A549 (cell line): ENCODE data around the gene RALGPS2. TPM values are rescaled to one million over a fixed set of nuclear protein-coding genes. Genes with fewer than 3 reads are reported as not detected.

ENCODE experiments used
- ATAC-seq, 2 experiments: fragments of 200-7000 bp in 1 of 2; fragments of >200 bp in 1 of 2; cut with Nextera tagmentation in 1 of 2; cut with Tn5 transposase in 1 of 2; 3 replicates each; pipeline versions ENCODE4 v1.8.0 to v1.9.1; 2018 to 2020; ENCODE audit warnings: mild to moderate bottlenecking in 1 of 2, moderate library complexity in 1 of 2
- CTCF ChIA-PET: fragments of 300-600 bp; sonication (Branson Sonifier 250); formaldehyde crosslinking; extraction: SDS; loops from one replicate; lab custom pipeline; 2021; ENCODE audit warnings: antibody characterized with exemption, inconsistent platforms; lab: Yijun Ruan, JAX
- POLR2A ChIA-PET: fragments of 350-600 bp; formaldehyde crosslinking; extraction: SDS; loops from one replicate; lab custom pipeline; 2021; ENCODE audit warnings: antibody characterized with exemption, inconsistent platforms; lab: Yijun Ruan, JAX
- DNase-seq, 2 experiments: peaks; one replicate each; pipeline versions ENCODE4 v3.0.0 to v3.0.0-alpha.2; 2011 to 2016; ENCODE audit warnings: low read depth in 1 of 2, low spot score in 1 of 2
- FAIRE-seq: peaks from 2 replicates; lab custom pipeline; 2011; peaks lifted over from hg19 to GRCh38; lab: Jason Lieb, UNC
- H3K27ac ChIP-seq, 2 experiments: fragments of >200 bp; sonication (Bioruptor Twin); formaldehyde crosslinking; 3 replicates each; pipeline ENCODE4 v1.5.1; 2016 to 2017
- H3K4me1 ChIP-seq: fragments of >200 bp; sonication (Bioruptor Twin); formaldehyde crosslinking; 3 replicates; pipeline ENCODE4 v1.6.1; 2016
- H3K4me2 ChIP-seq: fragments of >200 bp; sonication (Bioruptor Twin); formaldehyde crosslinking; 3 replicates; pipeline ENCODE4 v1.6.1; 2016
- H3K4me3 ChIP-seq: fragments of >200 bp; sonication (Bioruptor Twin); formaldehyde crosslinking; 3 replicates; pipeline ENCODE4 v1.5.1; 2016
- H3K9me3 ChIP-seq: fragments of >200 bp; sonication (Bioruptor Twin); formaldehyde crosslinking; 3 replicates; pipeline ENCODE4 v1.6.1; 2016
- BHLHE40 ChIP-seq: IDR thresholded peaks from 2 replicates; pipeline ENCODE4 v1.6.1; 2012; ENCODE audit warnings: low read depth, low read length, inconsistent platforms
- CBX2 ChIP-seq: fragments of 200-600 bp; sonication (generic); IDR thresholded peaks from 2 replicates; pipeline ENCODE4 v1.6.1; 2016; ENCODE audit warnings: low read depth, mild to moderate bottlenecking, borderline replicate concordance
- CBX8 ChIP-seq: fragments of 200-600 bp; sonication (generic); IDR thresholded peaks from 2 replicates; pipeline ENCODE4 v1.6.1; 2016
- CEBPB ChIP-seq, 2 experiments: fragments of >200 bp in 1 of 2; sonication (Bioruptor Twin) in 1 of 2; formaldehyde crosslinking in 1 of 2; IDR thresholded peaks; 2 replicates each; pipeline ENCODE4 v1.6.1; 2012 to 2016
- CHD2 ChIP-seq: fragments of 150-350 bp; IDR thresholded peaks from 2 replicates; pipeline ENCODE4 v1.6.1; 2014; ENCODE audit warnings: low read length; ENCODE audit not compliant: partially characterized antibody
- CHD4 ChIP-seq: fragments of 200-600 bp; sonication (generic); IDR thresholded peaks from 2 replicates; pipeline ENCODE4 v1.6.1; 2016; ENCODE audit warnings: antibody characterized with exemption, mild to moderate bottlenecking, borderline replicate concordance
- CTCF ChIP-seq: fragments of >200 bp; sonication (Bioruptor Twin); formaldehyde crosslinking; IDR thresholded peaks from 3 replicates; pipeline ENCODE4 v1.5.1; 2016
- E2F6 ChIP-seq: IDR thresholded peaks from 2 replicates; pipeline ENCODE4 v1.6.1; 2012; ENCODE audit warnings: low read depth, borderline replicate concordance
- EHF ChIP-seq: fragments of 250-450 bp; sonication (Bioruptor Pico); IDR thresholded peaks from 2 replicates; pipeline ENCODE4 v1.5.0; 2020; ENCODE audit warnings: mild to moderate bottlenecking
- ESRRA ChIP-seq: fragments of 150-350 bp; IDR thresholded peaks from 2 replicates; pipeline ENCODE4 v1.6.1; 2014; ENCODE audit warnings: mild to moderate bottlenecking, low read length, borderline replicate concordance
- FOSL2 ChIP-seq, 2 experiments: fragments of 450-650 bp in 1 of 2; fragments of >200 bp in 1 of 2; sonication (Bioruptor Twin) in 1 of 2; formaldehyde crosslinking; IDR thresholded peaks; 2 replicates each; pipeline versions ENCODE4 v1.5.0 to v1.6.1; 2016 to 2020; ENCODE audit warnings: mild to moderate bottlenecking in 1 of 2, moderate library complexity in 1 of 2
- FOXS1 ChIP-seq: fragments of 250-450 bp; sonication (Bioruptor Pico); IDR thresholded peaks from 2 replicates; pipeline ENCODE4 v1.5.0; 2020; ENCODE audit warnings: mild to moderate bottlenecking, moderate library complexity
- HOXB13 ChIP-seq: fragments of 250-450 bp; sonication (Bioruptor Pico); IDR thresholded peaks from 2 replicates; pipeline ENCODE4 v1.5.0; 2020; ENCODE audit warnings: low read depth, mild to moderate bottlenecking, moderate library complexity
- HOXB5 ChIP-seq: fragments of 250-450 bp; sonication (Bioruptor Pico); IDR thresholded peaks from 2 replicates; pipeline ENCODE4 v1.5.0; 2020; ENCODE audit warnings: mild to moderate bottlenecking, moderate library complexity
- JUN ChIP-seq, 2 experiments: fragments of >200 bp; sonication (Bioruptor Twin); formaldehyde crosslinking; IDR thresholded peaks; 2 replicates in 1 of 2; 3 replicates in 1 of 2; pipeline ENCODE4 v1.6.1; 2016 to 2017
- JUNB ChIP-seq: fragments of >200 bp; sonication (Bioruptor Twin); formaldehyde crosslinking; IDR thresholded peaks from 2 replicates; pipeline ENCODE4 v1.6.1; 2016
- MAZ ChIP-seq: fragments of 150-350 bp; IDR thresholded peaks from 2 replicates; pipeline ENCODE4 v1.6.1; 2014; ENCODE audit warnings: antibody characterized with exemption, low read depth, low read length, borderline replicate concordance
- MYC ChIP-seq: IDR thresholded peaks from 2 replicates; pipeline ENCODE4 v1.6.1; 2012; ENCODE audit warnings: mild to moderate bottlenecking, inconsistent platforms, low read length, improper control_type of control experiment, borderline replicate concordance
- POLR2AphosphoS2 ChIP-seq: conservative IDR thresholded peaks from 2 replicates; pipeline ENCODE4 v1.6.1; 2012; ENCODE audit warnings: low read length, improper control_type of control experiment, inconsistent platforms
- RAD21 ChIP-seq, 2 experiments: fragments of >200 bp in 1 of 2; sonication (Bioruptor Twin) in 1 of 2; formaldehyde crosslinking in 1 of 2; IDR thresholded peaks in 1 of 2; conservative IDR thresholded peaks in 1 of 2; 2 replicates in 1 of 2; 3 replicates in 1 of 2; pipeline ENCODE4 v1.6.1; 2012 to 2018; ENCODE audit warnings: inconsistent platforms in 1 of 2
- RCOR1 ChIP-seq: fragments of 150-350 bp; IDR thresholded peaks from 2 replicates; pipeline ENCODE4 v1.6.1; 2014; ENCODE audit warnings: antibody characterized with exemption, low read length, low read depth
- RFX5 ChIP-seq: fragments of 450-650 bp; IDR thresholded peaks from 2 replicates; pipeline ENCODE4 v1.7.1; 2014; ENCODE audit warnings: antibody characterized with exemption, mild to moderate bottlenecking, moderate library complexity
- SMC3 ChIP-seq: fragments of >200 bp; sonication (Bioruptor Twin); formaldehyde crosslinking; IDR thresholded peaks from 3 replicates; pipeline ENCODE4 v1.6.1; 2018; ENCODE audit warnings: inconsistent platforms
- TFCP2L1 ChIP-seq: fragments of 250-450 bp; sonication (Bioruptor Pico); IDR thresholded peaks from 2 replicates; pipeline ENCODE4 v1.5.0; 2021; ENCODE audit warnings: mild to moderate bottlenecking
- ZNF302 ChIP-seq: fragments of 250-450 bp; sonication (Bioruptor Pico); IDR thresholded peaks from 2 replicates; pipeline ENCODE4 v1.9.0; 2021; ENCODE audit warnings: inconsistent platforms, mild to moderate bottlenecking, moderate library complexity
- ZSCAN20 ChIP-seq: fragments of 250-450 bp; sonication (Bioruptor Pico); IDR thresholded peaks from 2 replicates; pipeline ENCODE4 v1.8.0; 2022; ENCODE audit warnings: mild to moderate bottlenecking, moderate library complexity
- WGBS: methylation state at CpG from one replicate; pipeline ENCODE4 v1.1.6; 2017; ENCODE audit errors: missing lambda C conversion rate; 5-methylcytosine and 5-hydroxymethylcytosine counted together
- polyA plus RNA-seq, 4 experiments: library from polyadenylated mRNA; depleted of rRNA in 3 of 4; stranded (reverse); fragments of >200 nt; fragmentation: RNase III in 1 of 4; extraction: RNeasy Plus Mini Kit Qiagen cat#74134 plus additional on column Dnase treatment in 1 of 4; gene quantifications; 2 replicates in 3 of 4; 3 replicates in 1 of 4; pipeline ENCODE4 v1.2.3, GENCODE V29; 2011 to 2017

The RALGPS2 gene
- polyA plus RNA-seq, 2 of the 4 experiments (the other 2 are of a cell fraction), result 11.8 to 18.6 TPM

GRCh38 chr1:178810585-178810984 is 85.5 kb downstream of the RALGPS2 start:
- DNase-seq, result no peak
- no peak overlapping the region for H3K4me2 ChIP-seq
- no peaks in the 10 kb centered on the region for H3K4me1 ChIP-seq
- no peaks in the 10 kb centered on the region for H3K9me3 ChIP-seq
- FAIRE-seq, result no peak
- no peak for TF ChIP-seq CHD4
- TF ChIP-seq JUN (IDR thresholded peaks at IDR 0.05), result no peak
- TF ChIP-seq MAZ, result no peak
- TF ChIP-seq CBX2, result no peak
- no peak for TF ChIP-seq CEBPB (IDR thresholded peaks at IDR 0.05)
- TF ChIP-seq ZSCAN20 (CRISPR knock-in tag), result no peak
- no peak for TF ChIP-seq RAD21 (conservative IDR thresholded peaks at IDR 0.05 in 1 of 2, IDR thresholded peaks at IDR 0.05 in 1 of 2)
- no peak for TF ChIP-seq JUNB
- no peak for TF ChIP-seq SMC3
- TF ChIP-seq HOXB5 (CRISPR knock-in tag), result no peak
- no peak for TF ChIP-seq FOSL2 (IDR thresholded peaks at IDR 0.05)
- no peak for TF ChIP-seq FOSL2 (CRISPR knock-in tag; IDR thresholded peaks at IDR 0.05)
- no peak for TF ChIP-seq E2F6
- no peak for TF ChIP-seq POLR2AphosphoS2
- TF ChIP-seq, all 56 proteins: peak for 0
- ChIA-PET CTCF (interaction anchor here (1.0 kb wide), 1 partner anchor 192 kb away, joined by 3 read pairs; no protein-coding TSS in a partner anchor), POLR2A (no interaction called here)
- no peak for ATAC-seq
- Histone ChIP-seq H3K27ac (no peak overlapping the region), H3K4me3 (no peak overlapping the region)

- ChIA-PET CTCF (no interaction called here), POLR2A (no interaction called here)
- no peaks in the 10 kb centered on the region for H3K9me3 ChIP-seq
- WGBS, result 91% methylated on average over 2 of the region's 2 CpGs
- no peak overlapping the region for H3K27ac ChIP-seq
- no peak for DNase-seq
- TF ChIP-seq RFX5, result no peak
- no peak for TF ChIP-seq RCOR1
- no peak for TF ChIP-seq FOXS1 (CRISPR knock-in tag)
- TF ChIP-seq E2F6, result no peak
- no peak for TF ChIP-seq CBX8
- TF ChIP-seq ZNF302 (CRISPR knock-in tag), result no peak
- no peak for TF ChIP-seq CTCF
- no peak for TF ChIP-seq ESRRA
- no peak for TF ChIP-seq CBX2
- TF ChIP-seq MYC, result no peak
- no peak for TF ChIP-seq TFCP2L1 (CRISPR knock-in tag)
- TF ChIP-seq CHD2, result no peak
- no peak for TF ChIP-seq CHD4
- no peak for TF ChIP-seq EHF
- TF ChIP-seq HOXB13 (CRISPR knock-in tag), result no peak
- TF ChIP-seq HOXB5 (CRISPR knock-in tag), result no peak
- TF ChIP-seq BHLHE40, result no peak
- H3K4me2 ChIP-seq, result no peak overlapping the region
- H3K4me1 ChIP-seq, result no peaks in the 10 kb centered on the region
- no peak for ATAC-seq
- no peak overlapping the region for H3K4me3 ChIP-seq
- no peak for FAIRE-seq
These were observed 93.4 kb downstream of the RALGPS2 start for GRCh38 chr1:178818416-178818815.
